ENCODE measurements around the gene RPL39L. TPM values are rescaled to one million over a fixed set of nuclear protein-coding genes. Genes with fewer than 3 reads are reported as not detected.

RPL39L gene
- total RNA-seq, 1 donor from 2014 or later, result 8.9 TPM

DNA sequence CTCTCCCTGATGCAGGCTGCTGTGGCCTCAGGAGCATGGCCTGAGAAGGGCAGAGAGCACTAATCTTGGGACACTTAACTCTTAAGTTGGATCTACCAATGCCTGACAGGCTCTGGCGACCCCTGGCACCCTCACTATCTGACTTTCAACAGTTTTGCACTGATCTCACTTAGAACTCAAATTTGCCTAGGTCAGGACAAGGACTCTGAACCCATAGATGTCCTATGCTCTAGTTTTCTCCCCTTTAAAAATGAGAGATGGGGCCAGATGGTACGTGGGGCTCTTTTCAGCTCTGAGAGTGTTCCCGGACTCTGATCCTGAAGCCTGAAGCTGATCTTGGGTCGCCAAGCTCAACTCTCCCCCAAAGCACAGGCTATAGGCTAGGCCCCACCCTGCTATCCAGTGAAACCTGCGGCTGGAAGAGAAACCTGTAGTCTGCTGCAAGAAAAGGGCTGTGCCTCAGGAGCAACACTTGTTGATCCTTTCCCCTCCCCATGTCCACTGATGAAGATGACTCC is 65.7 kb downstream of the RPL39L start:
- DNase-seq (ENCODE audit: low spot score), result no peak
- H3K36me3 Mint-ChIP-seq (ENCODE audit: low read depth, unreplicated experiment), result peaks cover 47% of the 10 kb centered on the region
- no peak overlapping the region for H3K4me3 Mint-ChIP-seq (ENCODE audit: unreplicated experiment)
- TF ChIP-seq, protein P1, sequence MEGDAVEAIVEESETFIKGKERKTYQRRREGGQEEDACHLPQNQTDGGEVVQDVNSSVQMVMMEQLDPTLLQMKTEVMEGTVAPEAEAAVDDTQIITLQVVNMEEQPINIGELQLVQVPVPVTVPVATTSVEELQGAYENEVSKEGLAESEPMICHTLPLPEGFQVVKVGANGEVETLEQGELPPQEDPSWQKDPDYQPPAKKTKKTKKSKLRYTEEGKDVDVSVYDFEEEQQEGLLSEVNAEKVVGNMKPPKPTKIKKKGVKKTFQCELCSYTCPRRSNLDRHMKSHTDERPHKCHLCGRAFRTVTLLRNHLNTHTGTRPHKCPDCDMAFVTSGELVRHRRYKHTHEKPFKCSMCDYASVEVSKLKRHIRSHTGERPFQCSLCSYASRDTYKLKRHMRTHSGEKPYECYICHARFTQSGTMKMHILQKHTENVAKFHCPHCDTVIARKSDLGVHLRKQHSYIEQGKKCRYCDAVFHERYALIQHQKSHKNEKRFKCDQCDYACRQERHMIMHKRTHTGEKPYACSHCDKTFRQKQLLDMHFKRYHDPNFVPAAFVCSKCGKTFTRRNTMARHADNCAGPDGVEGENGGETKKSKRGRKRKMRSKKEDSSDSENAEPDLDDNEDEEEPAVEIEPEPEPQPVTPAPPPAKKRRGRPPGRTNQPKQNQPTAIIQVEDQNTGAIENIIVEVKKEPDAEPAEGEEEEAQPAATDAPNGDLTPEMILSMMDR (IDR thresholded peaks at IDR 0.05; ENCODE audit: unreplicated experiment), result no peak
- no peaks in the 10 kb centered on the region for H3K27me3 Mint-ChIP-seq (ENCODE audit: unreplicated experiment)
- no peaks in the 10 kb centered on the region for H3K9me3 Mint-ChIP-seq (ENCODE audit: unreplicated experiment)
- H3K27ac Mint-ChIP-seq (ENCODE audit: unreplicated experiment), result no peak overlapping the region
- peaks cover 18% of the 10 kb centered on the region for H3K4me1 Mint-ChIP-seq (ENCODE audit: unreplicated experiment)

DNA sequence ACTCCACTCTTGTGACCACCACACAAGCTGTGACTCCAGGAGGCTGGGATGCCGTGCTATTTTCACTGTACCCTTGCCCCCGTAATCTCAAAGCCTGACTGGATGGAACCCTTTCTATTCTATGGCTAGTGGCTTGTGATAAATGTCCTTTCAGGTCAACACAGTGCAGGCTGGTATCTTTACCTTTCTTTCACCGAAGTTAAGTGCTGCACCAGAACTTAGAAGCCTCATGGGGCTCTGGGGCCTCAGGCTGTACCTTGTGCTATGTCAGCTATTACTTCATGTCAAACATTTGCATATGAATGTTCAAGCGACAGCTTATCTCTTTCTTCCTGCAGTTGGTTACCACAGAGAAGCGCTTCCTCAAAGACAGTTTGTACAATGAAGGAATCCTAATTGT is 66.8 kb downstream of the RPL39L start:
- Mint-ChIP-seq H3K4me3 (ENCODE audit: unreplicated experiment) (no peak overlapping the region), H3K4me1 (ENCODE audit: unreplicated experiment) (peaks cover 18% of the 10 kb centered on the region), H3K9me3 (ENCODE audit: unreplicated experiment) (no peaks in the 10 kb centered on the region), H3K27ac (ENCODE audit: unreplicated experiment) (no peak overlapping the region), H3K36me3 (ENCODE audit: low read depth, unreplicated experiment) (peaks cover 42% of the 10 kb centered on the region), H3K27me3 (ENCODE audit: unreplicated experiment) (no peaks in the 10 kb centered on the region)
- TF ChIP-seq, protein P1 (IDR thresholded peaks at IDR 0.05; ENCODE audit: unreplicated experiment), result no peak
- no peak for DNase-seq (ENCODE audit: low spot score)

- Mint-ChIP-seq H3K27me3 (ENCODE audit: unreplicated experiment) (no peaks in the 10 kb centered on the region), H3K36me3 (ENCODE audit: low read depth, unreplicated experiment) (peaks cover 40% of the 10 kb centered on the region), H3K9me3 (ENCODE audit: unreplicated experiment) (no peaks in the 10 kb centered on the region), H3K4me1 (ENCODE audit: unreplicated experiment) (peaks cover 18% of the 10 kb centered on the region), H3K27ac (ENCODE audit: unreplicated experiment) (no peak overlapping the region), H3K4me3 (ENCODE audit: unreplicated experiment) (no peak overlapping the region)
- TF ChIP-seq, protein P1 (IDR thresholded peaks at IDR 0.05; ENCODE audit: unreplicated experiment), result no peak
- no peak for DNase-seq (ENCODE audit: low spot score)
Observed at GRCh38 chr3:187072102-187072501, 67.2 kb downstream of the RPL39L start.

Other genes with a start within 250 kb of the RPL39L start
- 82.4 TPM for gene ST6GAL1, start 209.0 kb downstream of the RPL39L start, total RNA-seq (ENCODE audit: unreplicated experiment)
- not detected for gene RTP1, start 58.0 kb upstream of the RPL39L start, total RNA-seq (ENCODE audit: unreplicated experiment)
- gene MASP1, start 152.2 kb upstream of the RPL39L start, total RNA-seq (ENCODE audit: unreplicated experiment), result 0.56 TPM
- gene RTP4, start 228.9 kb upstream of the RPL39L start, total RNA-seq (ENCODE audit: unreplicated experiment), result not detected